Mammary epithelial cell (primary cell): Measurements from ENCODE around the gene CBFA2T3.

Experiments
- CTCF ChIP-seq, 2 donors: IDR thresholded peaks in 1 of 2; conservative IDR thresholded peaks in 1 of 2; 2 replicates each; pipeline ENCODE4 v1.5.1; 2011 to 2012; ENCODE audit warnings: inconsistent platforms in 2 of 2, low read length in 2 of 2, mild to moderate bottlenecking in 2 of 2, control low read depth in 1 of 2, low read depth in 1 of 2; ENCODE audit not compliant: insufficient read depth in 1 of 2; ENCODE audit errors: extremely low read depth in 1 of 2
- EZH2 ChIP-seq: IDR thresholded peaks from 2 replicates; pipeline ENCODE4 v1.6.1; 2012; ENCODE audit warnings: low read length, inconsistent platforms, borderline replicate concordance

- no peak for TF ChIP-seq CTCF (conservative IDR thresholded peaks at IDR 0.05 in 1 of 2, IDR thresholded peaks at IDR 0.05 in 1 of 2; ENCODE audit: extremely low read depth in 1 of 2, insufficient read depth in 1 of 2, low read depth in 1 of 2, low read length in 2 of 2)
- TF ChIP-seq EZH2: no peak
These were observed 7.0 kb downstream of the CBFA2T3 start for GRCh38 chr16:88970050-88970449.
